ENCODE measurements around the gene PIEZO2. TPM values are rescaled to one million over a fixed set of nuclear protein-coding genes. Genes with fewer than 3 reads are reported as not detected.

PIEZO2 gene
- total RNA-seq, 1 donor from 2014 or later, result 1.7 TPM

- peaks cover 1% of the 10 kb centered on the region for H3K4me1 Mint-ChIP-seq (ENCODE audit: low read depth)
These were observed 259.3 kb downstream of the PIEZO2 start for GRCh38 chr18:10890022-10890421.

GRCh38 chr18:10878703-10879102, 270.7 kb downstream of the PIEZO2 start:
- Mint-ChIP-seq H3K36me3 (ENCODE audit: insufficient read depth) (no peaks in the 10 kb centered on the region), H3K27ac (no peak overlapping the region), H3K4me3 (ENCODE audit: low read depth) (no peak overlapping the region), H3K9me3 (ENCODE audit: low read depth) (no peaks in the 10 kb centered on the region), H3K27me3 (peaks cover 16% of the 10 kb centered on the region), H3K4me1 (ENCODE audit: low read depth) (peaks cover 2% of the 10 kb centered on the region)
- DNase-seq (ENCODE audit: low spot score, unreplicated experiment), result no peak
- no peak for TF ChIP-seq CTCF (IDR thresholded peaks at IDR 0.05; ENCODE audit: unreplicated experiment)

More at GRCh38 chr18:10890022-10890421, 259.3 kb downstream of the PIEZO2 start:
- no peak overlapping the region for H3K4me3 Mint-ChIP-seq (ENCODE audit: low read depth)
- H3K36me3 Mint-ChIP-seq (ENCODE audit: insufficient read depth), result no peaks in the 10 kb centered on the region
- peaks cover 3% of the 10 kb centered on the region for H3K9me3 Mint-ChIP-seq (ENCODE audit: low read depth)
- no peak overlapping the region for H3K27ac Mint-ChIP-seq
- DNase-seq (ENCODE audit: low spot score, unreplicated experiment), result no peak
- peaks cover 6% of the 10 kb centered on the region for H3K27me3 Mint-ChIP-seq
- TF ChIP-seq CTCF (IDR thresholded peaks at IDR 0.05; ENCODE audit: unreplicated experiment), result no peak

GRCh38 chr18:10877987-10878386, 271.4 kb downstream of the PIEZO2 start:
- H3K27ac Mint-ChIP-seq, result no peak overlapping the region
- peaks cover 2% of the 10 kb centered on the region for H3K4me1 Mint-ChIP-seq (ENCODE audit: low read depth)
- no peak for TF ChIP-seq CTCF (IDR thresholded peaks at IDR 0.05; ENCODE audit: unreplicated experiment)
- no peaks in the 10 kb centered on the region for H3K36me3 Mint-ChIP-seq (ENCODE audit: insufficient read depth)
- no peak overlapping the region for H3K4me3 Mint-ChIP-seq (ENCODE audit: low read depth)
- H3K9me3 Mint-ChIP-seq (ENCODE audit: low read depth), result no peaks in the 10 kb centered on the region
- DNase-seq (ENCODE audit: low spot score, unreplicated experiment), result no peak
- H3K27me3 Mint-ChIP-seq, result peaks cover 16% of the 10 kb centered on the region

- Mint-ChIP-seq H3K4me3 (ENCODE audit: low read depth) (no peak overlapping the region), H3K9me3 (ENCODE audit: low read depth) (no peaks in the 10 kb centered on the region), H3K36me3 (ENCODE audit: insufficient read depth) (no peaks in the 10 kb centered on the region), H3K27ac (no peak overlapping the region), H3K4me1 (ENCODE audit: low read depth) (peaks cover 2% of the 10 kb centered on the region), H3K27me3 (peaks cover 28% of the 10 kb centered on the region)
- DNase-seq (ENCODE audit: low spot score, unreplicated experiment), result no peak
- TF ChIP-seq CTCF (IDR thresholded peaks at IDR 0.05; ENCODE audit: unreplicated experiment), result no peak
These were observed 273.6 kb downstream of the PIEZO2 start for GRCh38 chr18:10875811-10876210.

GRCh38 chr18:10872304-10872703, 277.1 kb downstream of the PIEZO2 start:
- DNase-seq (ENCODE audit: low spot score, unreplicated experiment), result no peak

More at GRCh38 chr18:10872304-10872703, 277.1 kb downstream of the PIEZO2 start:
- Mint-ChIP-seq H3K4me1 (ENCODE audit: low read depth) (peaks cover 2% of the 10 kb centered on the region), H3K9me3 (ENCODE audit: low read depth) (no peaks in the 10 kb centered on the region), H3K27me3 (peaks cover 20% of the 10 kb centered on the region), H3K4me3 (ENCODE audit: low read depth) (no peak overlapping the region), H3K27ac (no peak overlapping the region), H3K36me3 (ENCODE audit: insufficient read depth) (no peaks in the 10 kb centered on the region)
- no peak for TF ChIP-seq CTCF (IDR thresholded peaks at IDR 0.05; ENCODE audit: unreplicated experiment)
